NCI-H460 (cell line): ENCODE results near the gene OLIG2. TPM values are rescaled to one million over a fixed set of nuclear protein-coding genes. Genes with fewer than 3 reads are reported as not detected.

Experiments
- DNase-seq: peaks from one replicate; pipeline ENCODE4 v3.0.0-alpha.2; 2016; ENCODE audit warnings: low read depth; ENCODE audit errors: extremely low read depth
- total RNA-seq: library from RNA; depleted of rRNA; stranded (reverse); fragments of >200 nt; shearing (Covaris generic); gene quantifications from 2 replicates; pipeline ENCODE4 v1.2.3, GENCODE V29; 2014

Gene OLIG2
- total RNA-seq, 1 experiment from 2014 or later: not detected

DNA sequence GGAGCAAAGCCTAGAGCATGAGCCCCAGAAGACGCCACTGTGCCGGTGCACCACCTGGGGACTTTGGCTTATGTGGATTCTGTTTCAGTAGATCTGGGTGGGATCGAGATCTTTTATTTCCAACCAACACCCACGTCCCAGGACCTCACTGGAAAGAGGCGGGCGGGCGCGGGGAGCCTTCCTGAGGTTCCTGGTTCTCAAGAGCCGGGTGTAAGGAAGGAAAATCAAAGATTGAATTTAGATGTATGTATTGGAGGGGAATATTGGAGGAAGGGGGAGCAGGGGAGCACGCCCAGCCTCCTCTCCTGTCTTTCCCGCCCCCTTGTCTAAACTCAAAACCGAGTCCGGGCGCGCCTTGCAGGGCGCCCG, 6.2 kb upstream of the OLIG2 start:
- no peak for DNase-seq

GRCh38 chr21:33019885-33020557, 5.7 kb upstream of the OLIG2 start:
- no peak for DNase-seq

DNA sequence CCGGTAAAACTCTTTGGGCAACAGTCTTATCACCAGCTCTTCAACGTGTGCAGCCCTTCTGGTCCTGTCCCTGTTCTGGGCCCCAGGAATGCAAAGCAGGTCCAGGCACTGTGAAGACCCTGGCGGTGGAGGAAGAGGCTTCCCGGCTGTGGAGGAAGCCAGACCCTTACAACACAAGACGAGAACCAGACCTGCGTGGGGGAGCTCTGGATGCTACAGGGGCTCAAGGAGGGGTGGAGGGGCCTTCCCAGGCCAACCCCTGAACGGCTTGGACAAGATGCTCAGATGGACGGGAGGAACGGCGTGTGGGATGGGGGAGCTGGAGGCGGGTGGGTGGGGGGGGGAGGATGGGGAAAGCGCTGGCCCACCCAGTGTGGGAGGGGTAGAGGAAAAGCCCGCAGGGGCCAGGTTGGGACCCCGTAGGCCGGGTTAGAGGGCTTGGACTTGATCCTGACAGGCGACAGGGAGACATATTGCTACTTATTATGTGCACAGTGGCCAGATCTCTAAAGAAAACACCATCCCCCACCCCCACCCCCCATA, 5.1 kb upstream of the OLIG2 start:
- DNase-seq: no peak

DNA sequence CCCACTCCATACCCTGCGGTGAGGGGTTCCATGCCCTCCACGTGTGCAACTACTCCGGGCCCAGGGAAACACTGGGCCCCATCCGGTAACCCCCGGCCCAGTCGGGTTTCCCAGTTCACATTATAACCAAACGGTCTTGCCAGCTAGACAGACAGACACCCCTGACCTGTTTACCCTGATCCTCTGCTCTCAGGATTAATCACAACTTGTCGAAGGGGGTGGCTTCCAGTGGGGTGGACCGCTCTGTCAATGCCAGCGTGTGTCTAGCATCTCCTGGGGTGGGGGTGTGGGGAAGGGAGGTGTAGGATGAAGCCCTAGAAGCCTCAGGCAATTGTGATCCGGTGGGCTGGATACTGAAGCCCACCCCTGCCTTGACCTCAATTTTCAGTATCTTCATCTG, 4.6 kb upstream of the OLIG2 start:
- no peak for DNase-seq

GRCh38 chr21:33021667-33022066, 4.1 kb upstream of the OLIG2 start:
- DNase-seq: no peak

- no peak for DNase-seq
These were observed 3.3 kb upstream of the OLIG2 start for GRCh38 chr21:33022489-33022827.

DNA sequence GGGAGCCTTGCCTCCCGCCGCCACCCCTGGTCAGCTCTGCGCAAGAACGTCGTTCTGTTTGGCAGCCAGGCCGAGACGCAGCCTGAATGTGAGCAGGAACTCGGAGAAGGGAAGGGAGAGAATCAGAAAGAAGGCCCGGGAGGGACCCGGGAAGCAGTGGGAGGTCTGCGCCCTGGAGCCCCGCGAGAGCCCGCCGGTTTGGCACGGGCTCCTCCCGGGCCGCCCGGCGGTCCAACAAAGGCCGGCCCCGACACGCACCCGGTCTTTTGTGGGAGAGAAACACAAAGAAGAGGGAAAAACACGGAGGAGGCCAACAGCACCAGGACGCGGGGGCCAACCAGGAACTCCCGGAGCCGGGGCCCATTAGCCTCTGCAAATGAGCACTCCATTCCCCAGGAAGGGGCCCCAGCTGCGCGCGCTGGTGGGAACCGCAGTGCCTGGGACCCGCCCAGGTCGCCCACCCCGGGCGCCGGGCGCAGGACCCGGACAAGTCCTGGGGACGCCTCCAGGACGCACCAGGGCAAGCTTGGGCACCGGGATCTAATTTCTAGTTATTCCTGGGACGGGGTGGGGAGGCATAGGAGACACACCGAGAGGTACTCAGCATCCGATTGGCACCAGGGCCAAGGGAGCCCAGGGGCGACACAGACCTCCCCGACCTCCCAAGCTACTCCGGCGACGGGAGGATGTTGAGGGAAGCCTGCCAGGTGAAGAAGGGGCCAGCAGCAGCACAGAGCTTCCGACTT, 2.7 kb upstream of the OLIG2 start:
- no peak for DNase-seq

DNA sequence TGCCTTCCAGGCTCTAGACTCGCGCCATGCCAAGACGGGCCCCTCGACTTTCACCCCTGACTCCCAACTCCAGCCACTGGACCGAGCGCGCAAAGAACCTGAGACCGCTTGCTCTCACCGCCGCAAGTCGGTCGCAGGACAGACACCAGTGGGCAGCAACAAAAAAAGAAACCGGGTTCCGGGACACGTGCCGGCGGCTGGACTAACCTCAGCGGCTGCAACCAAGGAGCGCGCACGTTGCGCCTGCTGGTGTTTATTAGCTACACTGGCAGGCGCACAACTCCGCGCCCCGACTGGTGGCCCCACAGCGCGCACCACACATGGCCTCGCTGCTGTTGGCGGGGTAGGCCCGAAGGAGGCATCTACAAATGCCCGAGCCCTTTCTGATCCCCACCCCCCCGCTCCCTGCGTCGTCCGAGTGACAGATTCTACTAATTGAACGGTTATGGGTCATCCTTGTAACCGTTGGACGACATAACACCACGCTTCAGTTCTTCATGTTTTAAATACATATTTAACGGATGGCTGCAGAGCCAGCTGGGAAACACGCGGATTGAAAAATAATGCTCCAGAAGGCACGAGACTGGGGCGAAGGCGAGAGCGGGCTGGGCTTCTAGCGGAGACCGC, 2.0 kb upstream of the OLIG2 start:
- no peak for DNase-seq

DNA sequence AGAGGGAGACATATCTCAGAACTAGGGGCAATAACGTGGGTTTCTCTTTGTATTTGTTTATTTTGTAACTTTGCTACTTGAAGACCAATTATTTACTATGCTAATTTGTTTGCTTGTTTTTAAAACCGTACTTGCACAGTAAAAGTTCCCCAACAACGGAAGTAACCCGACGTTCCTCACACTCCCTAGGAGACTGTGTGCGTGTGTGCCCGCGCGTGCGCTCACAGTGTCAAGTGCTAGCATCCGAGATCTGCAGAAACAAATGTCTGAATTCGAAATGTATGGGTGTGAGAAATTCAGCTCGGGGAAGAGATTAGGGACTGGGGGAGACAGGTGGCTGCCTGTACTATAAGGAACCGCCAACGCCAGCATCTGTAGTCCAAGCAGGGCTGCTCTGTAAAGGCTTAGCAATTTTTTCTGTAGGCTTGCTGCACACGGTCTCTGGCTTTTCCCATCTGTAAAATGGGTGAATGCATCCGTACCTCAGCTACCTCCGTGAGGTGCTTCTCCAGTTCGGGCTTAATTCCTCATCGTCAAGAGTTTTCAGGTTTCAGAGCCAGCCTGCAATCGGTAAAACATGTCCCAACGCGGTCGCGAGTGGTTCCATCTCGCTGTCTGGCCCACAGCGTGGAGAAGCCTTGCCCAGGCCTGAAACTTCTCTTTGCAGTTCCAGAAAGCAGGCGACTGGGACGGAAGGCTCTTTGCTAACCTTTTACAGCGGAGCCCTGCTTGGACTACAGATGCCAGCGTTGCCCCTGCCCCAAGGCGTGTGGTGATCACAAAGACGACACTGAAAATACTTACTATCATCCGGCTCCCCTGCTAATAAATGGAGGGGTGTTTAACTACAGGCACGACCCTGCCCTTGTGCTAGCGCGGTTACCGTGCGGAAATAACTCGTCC, 1.3 kb upstream of the OLIG2 start:
- no peak for DNase-seq

DNA sequence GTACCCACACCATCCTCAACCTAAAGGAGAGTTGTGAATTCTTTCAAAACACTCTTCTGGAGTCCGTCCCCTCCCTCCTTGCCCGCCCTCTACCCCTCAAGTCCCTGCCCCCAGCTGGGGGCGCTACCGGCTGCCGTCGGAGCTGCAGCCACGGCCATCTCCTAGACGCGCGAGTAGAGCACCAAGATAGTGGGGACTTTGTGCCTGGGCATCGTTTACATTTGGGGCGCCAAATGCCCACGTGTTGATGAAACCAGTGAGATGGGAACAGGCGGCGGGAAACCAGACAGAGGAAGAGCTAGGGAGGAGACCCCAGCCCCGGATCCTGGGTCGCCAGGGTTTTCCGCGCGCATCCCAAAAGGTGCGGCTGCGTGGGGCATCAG, 638 bp upstream of the OLIG2 start:
- DNase-seq: no peak

DNA sequence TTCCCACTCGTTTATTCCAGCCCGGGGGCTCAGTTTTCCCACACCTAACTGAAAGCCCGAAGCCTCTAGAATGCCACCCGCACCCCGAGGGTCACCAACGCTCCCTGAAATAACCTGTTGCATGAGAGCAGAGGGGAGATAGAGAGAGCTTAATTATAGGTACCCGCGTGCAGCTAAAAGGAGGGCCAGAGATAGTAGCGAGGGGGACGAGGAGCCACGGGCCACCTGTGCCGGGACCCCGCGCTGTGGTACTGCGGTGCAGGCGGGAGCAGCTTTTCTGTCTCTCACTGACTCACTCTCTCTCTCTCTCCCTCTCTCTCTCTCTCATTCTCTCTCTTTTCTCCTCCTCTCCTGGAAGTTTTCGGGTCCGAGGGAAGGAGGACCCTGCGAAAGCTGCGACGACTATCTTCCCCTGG, 716 bp downstream of the OLIG2 start:
- DNase-seq: no peak

- DNase-seq: no peak
These were observed 1.2 kb downstream of the OLIG2 start for GRCh38 chr21:33026878-33027400.

GRCh38 chr21:33027401-33028286, 1.9 kb downstream of the OLIG2 start:
- no peak for DNase-seq

DNA sequence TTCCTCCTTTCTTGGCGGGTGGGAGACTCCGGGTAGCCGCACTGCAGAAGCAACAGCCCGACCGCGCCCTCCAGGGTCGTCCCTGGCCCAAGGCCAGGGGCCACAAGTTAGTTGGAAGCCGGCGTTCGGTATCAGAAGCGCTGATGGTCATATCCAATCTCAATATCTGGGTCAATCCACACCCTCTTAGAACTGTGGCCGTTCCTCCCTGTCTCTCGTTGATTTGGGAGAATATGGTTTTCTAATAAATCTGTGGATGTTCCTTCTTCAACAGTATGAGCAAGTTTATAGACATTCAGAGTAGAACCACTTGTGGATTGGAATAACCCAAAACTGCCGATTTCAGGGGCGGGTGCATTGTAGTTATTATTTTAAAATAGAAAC, 2.5 kb downstream of the OLIG2 start:
- no peak for DNase-seq

GRCh38 chr21:33028773-33029384, 3.1 kb downstream of the OLIG2 start:
- DNase-seq: no peak

GRCh38 chr21:33029385-33029921, 3.7 kb downstream of the OLIG2 start:
- no peak for DNase-seq

- DNase-seq: no peak
These were observed 4.3 kb downstream of the OLIG2 start for GRCh38 chr21:33029975-33030461.

DNA sequence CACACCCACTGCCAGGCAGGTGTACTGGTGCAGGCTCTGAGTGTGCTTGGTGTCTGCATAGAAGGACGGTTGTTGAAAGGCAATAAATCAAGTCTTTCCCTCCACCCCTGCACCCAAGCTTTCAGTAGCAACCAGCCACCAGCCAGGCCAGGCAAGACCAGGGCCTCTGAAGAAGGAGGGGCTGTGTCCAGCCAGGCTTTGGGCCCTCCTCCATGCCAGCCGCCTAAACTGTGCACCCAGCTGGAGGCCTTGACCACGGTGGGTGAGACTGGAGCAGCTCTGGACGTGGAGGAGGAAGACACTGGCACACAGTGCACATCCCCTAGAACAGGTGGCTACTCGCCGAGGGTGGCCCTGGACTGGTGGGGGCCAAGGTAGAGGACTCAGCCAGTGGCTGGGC, 4.9 kb downstream of the OLIG2 start:
- DNase-seq: no peak
